A549 (cell line): ENCODE results near the gene CDH7. TPM values are rescaled to one million over a fixed set of nuclear protein-coding genes. Genes with fewer than 3 reads are reported as not detected.

Experiments
- ATAC-seq, 2 experiments: fragments of 200-7000 bp in 1 of 2; fragments of >200 bp in 1 of 2; cut with Nextera tagmentation in 1 of 2; cut with Tn5 transposase in 1 of 2; 3 replicates each; pipeline versions ENCODE4 v1.8.0 to v1.9.1; 2018 to 2020; ENCODE audit warnings: mild to moderate bottlenecking in 1 of 2, moderate library complexity in 1 of 2
- CTCF ChIA-PET: fragments of 300-600 bp; sonication (Branson Sonifier 250); formaldehyde crosslinking; extraction: SDS; loops from one replicate; lab custom pipeline; 2021; ENCODE audit warnings: antibody characterized with exemption, inconsistent platforms; lab: Yijun Ruan, JAX
- POLR2A ChIA-PET: fragments of 350-600 bp; formaldehyde crosslinking; extraction: SDS; loops from one replicate; lab custom pipeline; 2021; ENCODE audit warnings: antibody characterized with exemption, inconsistent platforms; lab: Yijun Ruan, JAX
- DNase-seq, 2 experiments: peaks; one replicate each; pipeline versions ENCODE4 v3.0.0 to v3.0.0-alpha.2; 2011 to 2016; ENCODE audit warnings: low read depth in 1 of 2, low spot score in 1 of 2
- FAIRE-seq: peaks from 2 replicates; lab custom pipeline; 2011; peaks lifted over from hg19 to GRCh38; lab: Jason Lieb, UNC
- H3K27ac ChIP-seq, 2 experiments: fragments of >200 bp; sonication (Bioruptor Twin); formaldehyde crosslinking; 3 replicates each; pipeline ENCODE4 v1.5.1; 2016 to 2017
- H3K4me1 ChIP-seq: fragments of >200 bp; sonication (Bioruptor Twin); formaldehyde crosslinking; 3 replicates; pipeline ENCODE4 v1.6.1; 2016
- H3K4me2 ChIP-seq: fragments of >200 bp; sonication (Bioruptor Twin); formaldehyde crosslinking; 3 replicates; pipeline ENCODE4 v1.6.1; 2016
- H3K4me3 ChIP-seq: fragments of >200 bp; sonication (Bioruptor Twin); formaldehyde crosslinking; 3 replicates; pipeline ENCODE4 v1.5.1; 2016
- H3K9me3 ChIP-seq: fragments of >200 bp; sonication (Bioruptor Twin); formaldehyde crosslinking; 3 replicates; pipeline ENCODE4 v1.6.1; 2016
- ATOH8 ChIP-seq: fragments of 250-450 bp; sonication (Bioruptor Pico); IDR thresholded peaks from 2 replicates; pipeline ENCODE4 v1.5.0; 2020; ENCODE audit warnings: low read depth, mild to moderate bottlenecking, moderate library complexity
- BCL3 ChIP-seq: fragments of >200 bp; sonication (Bioruptor Twin); formaldehyde crosslinking; IDR thresholded peaks from 3 replicates; pipeline ENCODE4 v1.6.1; 2016
- CBX8 ChIP-seq: fragments of 200-600 bp; sonication (generic); IDR thresholded peaks from 2 replicates; pipeline ENCODE4 v1.6.1; 2016
- CEBPB ChIP-seq, 2 experiments: fragments of >200 bp in 1 of 2; sonication (Bioruptor Twin) in 1 of 2; formaldehyde crosslinking in 1 of 2; IDR thresholded peaks; 2 replicates each; pipeline ENCODE4 v1.6.1; 2012 to 2016
- E2F6 ChIP-seq: IDR thresholded peaks from 2 replicates; pipeline ENCODE4 v1.6.1; 2012; ENCODE audit warnings: low read depth, borderline replicate concordance
- EHMT2 ChIP-seq: fragments of 200-600 bp; sonication (generic); IDR thresholded peaks from 2 replicates; pipeline ENCODE4 v1.6.1; 2016; ENCODE audit warnings: antibody characterized with exemption, low read depth, mild to moderate bottlenecking, moderate library complexity
- EP300 ChIP-seq, 2 experiments: fragments of >200 bp; sonication (Bioruptor Twin); formaldehyde crosslinking; IDR thresholded peaks; 2 replicates in 1 of 2; 3 replicates in 1 of 2; pipeline ENCODE4 v1.6.1; 2016 to 2017
- FOSB ChIP-seq: fragments of 250-450 bp; sonication (Bioruptor Pico); IDR thresholded peaks from 2 replicates; pipeline ENCODE4 v1.5.0; 2020; ENCODE audit warnings: mild to moderate bottlenecking, moderate library complexity
- HEYL ChIP-seq: fragments of 250-450 bp; sonication (Bioruptor Pico); IDR thresholded peaks from 2 replicates; pipeline ENCODE4 v1.8.0; 2021; ENCODE audit warnings: mild to moderate bottlenecking, moderate library complexity
- HOXB5 ChIP-seq: fragments of 250-450 bp; sonication (Bioruptor Pico); IDR thresholded peaks from 2 replicates; pipeline ENCODE4 v1.5.0; 2020; ENCODE audit warnings: mild to moderate bottlenecking, moderate library complexity
- JUN ChIP-seq, 2 experiments: fragments of >200 bp; sonication (Bioruptor Twin); formaldehyde crosslinking; IDR thresholded peaks; 2 replicates in 1 of 2; 3 replicates in 1 of 2; pipeline ENCODE4 v1.6.1; 2016 to 2017
- MAFK ChIP-seq: fragments of 450-650 bp; IDR thresholded peaks from 2 replicates; pipeline ENCODE4 v1.6.1; 2014; ENCODE audit not compliant: partially characterized antibody
- MAX ChIP-seq: IDR thresholded peaks from 2 replicates; pipeline ENCODE4 v1.6.1; 2012
- MYC ChIP-seq: IDR thresholded peaks from 2 replicates; pipeline ENCODE4 v1.6.1; 2012; ENCODE audit warnings: mild to moderate bottlenecking, inconsistent platforms, low read length, improper control_type of control experiment, borderline replicate concordance
- NFE2L2 ChIP-seq: fragments of 150-350 bp; conservative IDR thresholded peaks from 2 replicates; pipeline ENCODE4 v1.6.1; 2014; ENCODE audit warnings: low read length
- NR3C1 ChIP-seq: fragments of >200 bp; sonication (Bioruptor Twin); formaldehyde crosslinking; IDR thresholded peaks from 3 replicates; pipeline ENCODE4 v1.6.1; 2017
- POLR2A ChIP-seq: IDR thresholded peaks from 2 replicates; pipeline ENCODE4 v1.6.1; 2012; ENCODE audit warnings: mild to moderate bottlenecking, low read length
- RAD21 ChIP-seq, 2 experiments: fragments of >200 bp in 1 of 2; sonication (Bioruptor Twin) in 1 of 2; formaldehyde crosslinking in 1 of 2; IDR thresholded peaks in 1 of 2; conservative IDR thresholded peaks in 1 of 2; 2 replicates in 1 of 2; 3 replicates in 1 of 2; pipeline ENCODE4 v1.6.1; 2012 to 2018; ENCODE audit warnings: inconsistent platforms in 1 of 2
- RCOR1 ChIP-seq: fragments of 150-350 bp; IDR thresholded peaks from 2 replicates; pipeline ENCODE4 v1.6.1; 2014; ENCODE audit warnings: antibody characterized with exemption, low read length, low read depth
- RFX5 ChIP-seq: fragments of 450-650 bp; IDR thresholded peaks from 2 replicates; pipeline ENCODE4 v1.7.1; 2014; ENCODE audit warnings: antibody characterized with exemption, mild to moderate bottlenecking, moderate library complexity
- SREBF2 ChIP-seq: fragments of 450-650 bp; IDR thresholded peaks from 2 replicates; pipeline ENCODE4 v1.6.1; 2014; ENCODE audit warnings: mild to moderate bottlenecking, moderate library complexity
- TP53 ChIP-seq: fragments of 250-450 bp; sonication (Bioruptor Pico); IDR thresholded peaks from 2 replicates; pipeline ENCODE4 v1.5.0; 2021; ENCODE audit warnings: mild to moderate bottlenecking, moderate library complexity
- WGBS: methylation state at CpG from one replicate; pipeline ENCODE4 v1.1.6; 2017; ENCODE audit errors: missing lambda C conversion rate; 5-methylcytosine and 5-hydroxymethylcytosine counted together
- polyA plus RNA-seq, 4 experiments: library from polyadenylated mRNA; depleted of rRNA in 3 of 4; stranded (reverse); fragments of >200 nt; fragmentation: RNase III in 1 of 4; extraction: RNeasy Plus Mini Kit Qiagen cat#74134 plus additional on column Dnase treatment in 1 of 4; gene quantifications; 2 replicates in 3 of 4; 3 replicates in 1 of 4; pipeline ENCODE4 v1.2.3, GENCODE V29; 2011 to 2017
- TF ChIP-seq, protein P1 (sequence below): fragments of 250-450 bp; sonication (Bioruptor Pico); IDR thresholded peaks from 2 replicates; pipeline ENCODE4 v1.5.0; 2021; ENCODE audit warnings: mild to moderate bottlenecking, moderate library complexity, borderline replicate concordance

Gene CDH7
- polyA plus RNA-seq, 2 of the 4 experiments (the other 2 are of a cell fraction), result under 0.01 to 0.05 TPM

DNA sequence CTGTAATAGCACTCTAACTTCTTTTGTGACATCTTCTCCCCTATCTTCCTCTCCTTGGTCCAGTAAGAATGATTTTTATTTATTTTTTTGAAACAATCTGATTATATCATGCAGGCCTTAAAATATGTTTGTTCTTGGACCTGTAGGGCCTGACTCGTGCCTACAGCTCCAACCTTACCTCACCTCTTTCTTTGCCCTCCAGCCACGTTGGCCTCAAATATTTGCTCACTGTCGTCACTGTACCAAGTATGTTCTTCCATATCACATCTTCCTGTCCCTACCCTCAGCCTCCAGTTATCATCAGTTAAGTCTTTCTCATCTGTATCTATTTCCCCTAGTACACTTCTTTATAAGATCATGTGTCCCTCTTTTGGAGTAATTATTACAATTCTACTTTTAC is 125.5 kb downstream of the CDH7 start:
- FAIRE-seq, result no peak
- Histone ChIP-seq H3K4me1 (no peaks in the 10 kb centered on the region), H3K4me3 (no peak overlapping the region), H3K27ac (no peak overlapping the region), H3K9me3 (no peaks in the 10 kb centered on the region), H3K4me2 (no peak overlapping the region)
- DNase-seq, result no peak
- CTCF ChIA-PET, result no interaction called here
- POLR2A ChIA-PET, result no interaction called here
- 13% methylated on average over 3 of the region's 3 CpGs for WGBS
- no peak for TF ChIP-seq HEYL (CRISPR knock-in tag)
- no peak for TF ChIP-seq MYC
- no peak for TF ChIP-seq NFE2L2
- TF ChIP-seq EP300 (IDR thresholded peaks at IDR 0.05), result no peak
- no peak for TF ChIP-seq TP53
- TF ChIP-seq E2F6, result no peak
- TF ChIP-seq NR3C1, result no peak
- TF ChIP-seq RFX5, result no peak
- no peak for TF ChIP-seq RCOR1
- TF ChIP-seq, protein P1, sequence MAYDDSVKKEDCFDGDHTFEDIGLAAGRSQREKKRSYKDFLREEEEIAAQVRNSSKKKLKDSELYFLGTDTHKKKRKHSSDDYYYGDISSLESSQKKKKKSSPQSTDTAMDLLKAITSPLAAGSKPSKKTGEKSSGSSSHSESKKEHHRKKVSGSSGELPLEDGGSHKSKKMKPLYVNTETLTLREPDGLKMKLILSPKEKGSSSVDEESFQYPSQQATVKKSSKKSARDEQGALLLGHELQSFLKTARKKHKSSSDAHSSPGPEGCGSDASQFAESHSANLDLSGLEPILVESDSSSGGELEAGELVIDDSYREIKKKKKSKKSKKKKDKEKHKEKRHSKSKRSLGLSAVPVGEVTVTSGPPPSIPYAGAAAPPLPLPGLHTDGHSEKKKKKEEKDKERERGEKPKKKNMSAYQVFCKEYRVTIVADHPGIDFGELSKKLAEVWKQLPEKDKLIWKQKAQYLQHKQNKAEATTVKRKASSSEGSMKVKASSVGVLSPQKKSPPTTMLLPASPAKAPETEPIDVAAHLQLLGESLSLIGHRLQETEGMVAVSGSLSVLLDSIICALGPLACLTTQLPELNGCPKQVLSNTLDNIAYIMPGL, result no peak
- TF ChIP-seq MAX, result no peak
- TF ChIP-seq ATOH8, result no peak
- ATAC-seq, result no peak

- POLR2A ChIA-PET, result no interaction called here
- 37% methylated on average over 3 of the region's 3 CpGs for WGBS
- CTCF ChIA-PET, result no interaction called here
- no peak for DNase-seq
- FAIRE-seq, result no peak
- H3K9me3 ChIP-seq, result no peaks in the 10 kb centered on the region
- H3K27ac ChIP-seq, result no peak overlapping the region
- ATAC-seq, result no peak
- H3K4me1 ChIP-seq, result no peaks in the 10 kb centered on the region
- no peak overlapping the region for H3K4me2 ChIP-seq
- no peak overlapping the region for H3K4me3 ChIP-seq
- TF ChIP-seq EHMT2 (no peak), MYC (no peak), CBX8 (no peak)
These were observed 146.5 kb downstream of the CDH7 start for GRCh38 chr18:65897292-65897691.

- Histone ChIP-seq H3K4me3 (no peak overlapping the region), H3K4me1 (no peaks in the 10 kb centered on the region), H3K9me3 (no peaks in the 10 kb centered on the region), H3K27ac (no peak overlapping the region), H3K4me2 (no peak overlapping the region)
- CTCF ChIA-PET, result no interaction called here
- DNase-seq, result no peak
- FAIRE-seq, result no peak
- POLR2A ChIA-PET, result no interaction called here
- WGBS, result 11% methylated on average over 1 of the region's 1 CpG
- ATAC-seq, result no peak
- TF ChIP-seq RCOR1 (no peak), MAFK (no peak), POLR2A (no peak), CEBPB (IDR thresholded peaks at IDR 0.05) (no peak), FOSB (CRISPR knock-in tag) (no peak), RAD21 (conservative IDR thresholded peaks at IDR 0.05 in 1 of 2, IDR thresholded peaks at IDR 0.05 in 1 of 2) (no peak), BCL3 (no peak), JUN (IDR thresholded peaks at IDR 0.05) (no peak), HOXB5 (CRISPR knock-in tag) (no peak), TP53 (no peak), SREBF2 (no peak), HEYL (CRISPR knock-in tag) (no peak), RFX5 (no peak)
These were observed 150.7 kb downstream of the CDH7 start for GRCh38 chr18:65901522-65901921.
